C4-2B (cell line): ENCODE measurements around the gene MFN2.

ENCODE experiments used
- ZFX ChIP-seq: fragments of 450-650 bp; IDR thresholded peaks from 2 replicates; pipeline ENCODE4 v1.6.1; 2017
- TF ChIP-seq, protein P1 (sequence below): fragments of 450-650 bp; conservative IDR thresholded peaks from 2 replicates; pipeline ENCODE4 v1.5.1; 2017; ENCODE audit warnings: mild to moderate bottlenecking

DNA sequence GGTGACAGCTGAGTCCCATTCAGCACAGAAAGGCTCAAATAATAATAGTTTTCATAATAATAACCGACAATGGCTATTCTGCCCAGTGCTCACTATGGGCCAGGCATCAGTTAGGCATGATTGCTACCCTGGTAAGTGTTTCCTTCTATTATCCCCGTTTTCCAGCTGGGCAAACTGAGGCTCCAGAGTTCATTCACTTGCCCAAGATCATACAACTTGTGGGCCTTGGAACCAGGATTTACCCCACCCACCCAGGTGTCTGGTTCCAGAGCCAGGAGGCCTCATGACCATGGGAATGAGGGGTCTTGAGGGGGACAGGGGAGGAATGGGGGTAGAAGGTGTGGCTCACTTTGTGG is 45.2 kb upstream of the MFN2 start:
- 0 out of 2 replicates have a peak, but pooled peaks have one; percentile 38 for TF ChIP-seq ZFX
- TF ChIP-seq, protein P1, sequence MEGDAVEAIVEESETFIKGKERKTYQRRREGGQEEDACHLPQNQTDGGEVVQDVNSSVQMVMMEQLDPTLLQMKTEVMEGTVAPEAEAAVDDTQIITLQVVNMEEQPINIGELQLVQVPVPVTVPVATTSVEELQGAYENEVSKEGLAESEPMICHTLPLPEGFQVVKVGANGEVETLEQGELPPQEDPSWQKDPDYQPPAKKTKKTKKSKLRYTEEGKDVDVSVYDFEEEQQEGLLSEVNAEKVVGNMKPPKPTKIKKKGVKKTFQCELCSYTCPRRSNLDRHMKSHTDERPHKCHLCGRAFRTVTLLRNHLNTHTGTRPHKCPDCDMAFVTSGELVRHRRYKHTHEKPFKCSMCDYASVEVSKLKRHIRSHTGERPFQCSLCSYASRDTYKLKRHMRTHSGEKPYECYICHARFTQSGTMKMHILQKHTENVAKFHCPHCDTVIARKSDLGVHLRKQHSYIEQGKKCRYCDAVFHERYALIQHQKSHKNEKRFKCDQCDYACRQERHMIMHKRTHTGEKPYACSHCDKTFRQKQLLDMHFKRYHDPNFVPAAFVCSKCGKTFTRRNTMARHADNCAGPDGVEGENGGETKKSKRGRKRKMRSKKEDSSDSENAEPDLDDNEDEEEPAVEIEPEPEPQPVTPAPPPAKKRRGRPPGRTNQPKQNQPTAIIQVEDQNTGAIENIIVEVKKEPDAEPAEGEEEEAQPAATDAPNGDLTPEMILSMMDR = no peak
